Stimulated activated CD8-positive, alpha-beta memory T cell treated with anti-CD3 and anti-CD28 coated beads, Interleukin-4, amount 100 ng/mL, for 4 hours (primary cell): Measurements from ENCODE around the gene AIFM3.

Experiments
- DNase-seq, 2 donors: peaks; one replicate each; pipeline ENCODE4 v3.0.0-alpha.2; 2020; ENCODE audit warnings: low read depth in 2 of 2, low spot score in 1 of 2

Gene AIFM3

DNA sequence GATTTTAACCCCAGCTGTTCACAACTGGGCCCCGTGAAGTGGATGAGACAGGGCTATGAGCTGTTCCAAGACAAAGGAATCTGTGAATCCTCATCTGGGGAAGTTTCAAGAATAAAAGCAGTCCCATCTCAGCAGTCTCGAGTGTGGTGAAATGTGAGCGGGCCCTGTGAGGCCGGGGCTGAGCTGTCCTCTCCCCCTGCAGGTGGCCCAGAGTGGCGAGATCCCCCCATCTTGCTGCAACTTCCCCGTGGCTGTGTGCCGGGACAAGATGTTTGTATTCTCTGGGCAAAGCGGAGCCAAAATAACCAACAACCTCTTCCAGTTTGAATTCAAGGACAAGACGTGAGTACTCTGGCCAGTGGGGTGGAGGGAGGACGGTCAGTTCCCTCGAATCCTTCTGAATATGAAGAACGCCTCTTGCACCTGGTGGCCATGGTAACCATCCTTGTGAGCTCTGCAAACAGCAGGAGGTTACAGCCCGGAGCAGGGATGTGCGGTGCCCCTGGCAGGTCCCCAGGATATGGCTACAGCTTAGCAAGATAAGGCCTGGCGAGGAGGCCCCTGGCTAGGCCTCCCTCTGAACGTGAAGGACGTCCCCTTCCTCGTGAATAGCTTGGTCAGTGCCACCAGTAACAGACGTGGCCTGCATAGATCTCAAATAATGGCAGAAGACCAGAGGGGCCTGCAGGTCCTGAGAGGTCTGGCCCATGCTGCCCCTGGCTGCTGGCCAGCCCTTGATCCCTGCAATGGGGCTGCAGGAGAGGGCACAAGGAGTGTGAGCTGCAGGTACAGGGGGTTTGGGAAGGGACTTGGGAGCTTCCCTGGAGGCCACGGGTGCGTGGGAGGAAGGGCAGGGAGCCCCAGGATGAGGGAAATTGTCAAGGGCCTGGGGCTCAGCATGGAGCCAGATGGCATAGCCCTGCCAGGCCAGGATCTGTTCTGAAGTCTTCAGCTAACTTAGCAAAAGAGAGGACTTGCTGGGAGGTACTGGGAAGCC is 23.4 kb downstream of the AIFM3 start:
- DNase-seq, result no peak

DNA sequence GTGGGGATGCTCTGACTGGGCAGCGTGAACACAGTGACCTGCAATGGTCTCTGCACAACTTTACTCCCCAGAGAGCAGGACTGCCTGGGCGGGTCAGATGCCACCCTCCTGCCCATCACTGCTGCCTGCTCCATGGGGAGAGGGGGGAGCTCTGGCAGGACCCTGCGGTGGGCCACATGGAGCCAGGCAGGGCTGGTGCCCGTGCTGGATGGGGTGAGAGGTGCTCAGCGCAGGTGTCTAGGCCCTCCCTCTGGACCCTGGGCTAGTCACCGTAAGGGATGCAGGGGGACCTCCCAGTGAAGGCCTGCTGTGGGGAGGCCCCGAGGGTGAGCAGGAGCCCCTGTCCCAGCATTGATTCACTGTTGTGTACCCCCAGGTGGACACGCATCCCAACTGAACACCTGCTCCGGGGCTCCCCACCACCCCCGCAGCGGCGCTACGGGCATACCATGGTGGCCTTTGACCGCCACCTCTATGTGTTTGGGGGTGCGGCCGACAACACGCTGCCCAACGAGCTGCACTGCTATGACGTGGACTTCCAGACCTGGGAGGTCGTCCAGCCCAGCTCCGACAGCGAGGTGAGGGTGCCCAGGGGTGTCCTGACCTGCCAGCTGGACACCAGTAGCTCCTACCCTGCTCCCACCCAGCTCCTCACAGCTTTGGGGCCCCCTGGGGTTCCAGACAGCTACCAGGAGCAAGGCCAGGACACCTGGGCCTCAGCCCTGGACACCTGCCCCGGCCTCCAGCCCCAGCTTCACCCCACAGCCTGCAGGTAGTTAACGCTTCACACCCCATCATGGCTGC is 24.4 kb downstream of the AIFM3 start:
- DNase-seq, result no peak

DNA sequence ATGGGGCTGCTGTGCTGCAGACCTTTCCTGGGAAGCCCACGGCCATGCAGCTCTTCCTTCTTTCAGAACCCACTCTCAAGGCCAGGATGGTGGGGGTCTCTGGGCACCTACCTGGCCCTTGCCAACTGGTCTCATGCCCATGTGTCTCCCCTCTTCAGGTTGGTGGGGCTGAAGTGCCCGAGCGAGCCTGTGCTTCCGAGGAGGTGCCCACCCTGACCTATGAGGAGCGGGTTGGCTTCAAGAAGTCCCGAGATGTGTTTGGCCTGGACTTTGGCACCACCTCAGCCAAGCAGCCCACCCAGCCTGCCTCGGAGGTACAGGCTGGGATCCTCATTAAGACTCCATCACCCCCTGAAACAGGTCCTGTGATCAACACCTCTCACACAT is 25.0 kb downstream of the AIFM3 start:
- DNase-seq, result no peak

DNA sequence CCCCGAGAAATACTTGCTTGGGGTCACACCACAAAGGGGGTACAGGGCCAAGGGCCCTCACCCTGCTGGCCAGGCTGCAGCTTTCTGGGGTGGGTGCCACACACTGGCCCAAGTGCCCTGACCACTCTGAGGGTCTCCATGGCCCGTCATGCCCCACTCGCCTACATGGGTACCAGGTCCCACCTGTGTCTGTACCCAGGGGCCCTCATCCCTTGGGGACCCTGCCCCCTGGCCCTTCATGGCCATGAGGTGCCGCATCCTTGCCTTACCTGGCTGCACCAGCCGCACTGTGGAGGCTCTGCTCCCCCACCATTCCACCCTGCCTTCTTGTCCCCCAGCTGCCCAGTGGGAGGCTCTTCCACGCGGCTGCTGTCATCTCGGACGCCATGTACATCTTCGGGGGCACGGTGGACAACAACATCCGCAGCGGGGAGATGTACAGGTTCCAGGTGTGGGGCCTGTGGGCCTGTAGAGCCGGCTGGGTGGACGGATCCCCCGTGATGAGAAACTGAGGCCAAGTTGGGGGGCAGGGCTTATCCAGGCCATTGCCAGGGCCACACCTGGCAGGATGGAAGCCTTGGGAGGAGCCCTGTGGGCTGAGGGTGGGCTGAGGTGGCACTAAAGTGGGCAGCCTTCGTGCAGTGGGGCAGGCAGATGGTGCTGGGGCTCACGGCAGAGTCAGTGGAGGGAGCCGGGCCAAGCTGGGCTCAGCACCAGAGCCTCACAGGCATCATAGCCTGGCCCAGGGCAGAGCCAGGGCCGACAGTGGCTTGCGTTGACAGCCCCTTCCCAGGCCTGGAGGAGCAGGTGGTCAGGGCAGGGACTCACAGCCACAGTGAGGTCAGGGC is 25.6 kb downstream of the AIFM3 start:
- DNase-seq, result no peak

DNA sequence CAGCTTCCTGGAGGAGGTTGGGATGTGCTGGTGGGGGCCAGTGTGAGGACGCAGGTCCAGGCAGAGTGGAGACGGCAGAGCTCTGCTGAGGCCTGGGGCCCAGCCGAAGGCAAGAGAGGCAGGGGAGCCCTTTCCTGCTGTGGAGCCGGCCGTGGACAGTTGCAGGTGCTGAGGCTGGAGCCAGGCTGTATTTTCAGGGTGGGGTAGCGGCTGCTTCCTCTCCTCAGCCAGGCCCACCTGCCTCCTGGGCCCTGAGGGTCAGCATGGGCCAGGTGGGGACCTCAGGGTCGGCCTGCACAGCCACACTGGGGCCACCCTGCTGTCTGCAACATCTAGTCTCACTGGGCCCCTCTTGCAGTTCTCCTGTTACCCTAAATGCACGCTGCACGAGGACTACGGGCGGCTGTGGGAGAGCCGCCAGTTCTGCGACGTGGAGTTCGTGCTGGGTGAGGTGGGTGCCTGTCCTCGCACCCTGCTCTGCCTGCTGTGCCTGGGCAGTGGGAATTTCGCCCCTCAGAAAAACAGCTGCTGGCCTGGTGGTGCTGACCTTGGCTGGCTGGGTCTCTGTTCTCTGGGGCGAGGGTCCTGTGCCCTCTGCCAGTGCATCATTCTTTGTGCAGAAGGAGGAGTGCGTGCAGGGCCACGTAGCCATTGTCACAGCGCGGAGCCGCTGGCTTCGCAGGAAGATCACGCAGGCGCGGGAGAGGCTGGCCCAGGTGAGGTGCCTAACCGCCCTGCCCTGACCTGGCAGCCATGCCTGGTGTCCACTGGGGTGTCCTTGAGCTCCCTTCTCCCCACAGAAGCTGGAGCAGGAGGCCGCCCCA is 26.5 kb downstream of the AIFM3 start:
- no peak for DNase-seq

DNA sequence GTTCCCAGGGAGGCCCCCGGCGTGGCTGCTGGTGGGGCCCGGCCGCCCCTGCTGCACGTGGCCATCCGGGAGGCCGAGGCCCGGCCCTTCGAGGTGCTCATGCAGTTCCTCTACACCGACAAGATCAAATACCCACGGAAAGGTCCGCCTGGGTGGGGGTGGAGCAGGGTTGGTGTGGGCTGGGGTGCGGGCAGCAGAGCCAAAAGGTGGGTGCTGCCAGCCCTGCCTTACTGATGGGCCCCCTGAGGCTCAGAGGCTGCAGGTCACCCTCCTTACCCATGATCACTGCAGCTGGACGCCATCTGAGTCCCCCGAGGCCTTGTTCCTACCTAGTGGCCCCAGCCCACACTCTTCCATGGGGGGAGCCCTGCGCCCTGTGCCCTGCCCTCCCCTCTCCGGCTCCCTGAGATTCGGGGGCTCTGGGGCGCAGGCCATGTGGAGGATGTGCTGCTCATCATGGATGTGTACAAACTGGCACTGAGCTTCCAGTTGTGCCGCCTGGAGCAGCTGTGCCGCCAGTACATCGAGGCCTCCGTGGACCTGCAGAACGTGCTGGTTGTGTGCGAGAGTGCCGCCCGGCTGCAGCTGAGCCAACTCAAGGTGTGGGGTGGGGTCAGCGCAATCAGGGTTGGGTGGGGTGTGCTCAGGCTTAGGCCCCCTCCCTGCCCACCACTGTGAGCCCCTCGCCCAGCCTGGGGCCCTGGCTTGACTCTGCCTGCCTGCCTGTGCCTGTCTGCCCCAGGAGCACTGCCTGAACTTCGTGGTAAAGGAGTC is 27.3 kb downstream of the AIFM3 start:
- DNase-seq, result no peak

DNA sequence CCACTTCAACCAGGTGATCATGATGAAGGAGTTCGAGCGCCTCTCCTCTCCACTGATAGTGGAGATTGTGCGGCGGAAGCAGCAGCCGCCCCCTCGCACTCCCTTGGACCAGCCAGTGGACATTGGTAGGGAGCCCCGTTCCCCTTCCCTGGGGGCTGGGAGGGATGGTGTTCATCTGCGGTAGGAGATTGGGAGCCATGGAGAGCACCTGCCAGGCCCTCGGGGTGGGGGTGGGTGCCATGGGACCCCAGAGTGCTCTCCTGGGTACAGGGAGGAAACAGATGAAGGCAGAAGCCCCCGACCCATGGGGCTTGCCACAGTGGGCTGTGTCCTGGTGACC is 27.8 kb downstream of the AIFM3 start:
- no peak for DNase-seq

DNA sequence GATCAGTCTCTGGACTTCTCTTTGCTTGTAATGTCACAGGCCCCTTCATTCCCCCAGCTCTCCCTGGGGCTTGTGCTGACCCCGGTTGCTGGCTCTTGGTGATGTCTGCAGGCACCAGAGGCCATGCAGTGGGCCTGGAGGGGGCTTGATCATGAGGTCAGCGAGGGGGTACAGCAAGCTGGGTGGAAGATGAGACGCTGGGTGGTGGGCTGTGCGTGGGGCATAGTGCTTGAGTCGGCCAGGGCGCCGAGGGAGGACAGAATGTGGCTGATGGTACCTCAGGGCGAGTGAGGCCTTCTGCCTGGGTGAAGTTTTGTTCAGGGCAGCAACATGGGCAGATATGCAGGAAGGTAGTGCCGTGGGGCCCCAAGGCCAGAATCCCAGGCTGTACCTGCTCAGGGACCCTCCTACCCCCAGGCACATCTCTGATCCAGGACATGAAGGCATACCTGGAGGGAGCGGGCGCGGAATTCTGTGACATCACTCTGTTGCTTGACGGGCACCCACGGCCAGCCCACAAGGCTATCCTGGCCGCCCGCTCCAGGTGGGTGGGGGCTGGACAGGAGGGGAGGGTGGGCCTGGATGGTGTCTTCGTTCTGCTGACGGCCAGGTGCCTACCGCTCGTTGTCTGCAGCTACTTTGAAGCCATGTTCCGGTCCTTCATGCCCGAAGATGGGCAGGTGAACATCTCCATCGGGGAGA is 28.4 kb downstream of the AIFM3 start:
- DNase-seq, result no peak

DNA sequence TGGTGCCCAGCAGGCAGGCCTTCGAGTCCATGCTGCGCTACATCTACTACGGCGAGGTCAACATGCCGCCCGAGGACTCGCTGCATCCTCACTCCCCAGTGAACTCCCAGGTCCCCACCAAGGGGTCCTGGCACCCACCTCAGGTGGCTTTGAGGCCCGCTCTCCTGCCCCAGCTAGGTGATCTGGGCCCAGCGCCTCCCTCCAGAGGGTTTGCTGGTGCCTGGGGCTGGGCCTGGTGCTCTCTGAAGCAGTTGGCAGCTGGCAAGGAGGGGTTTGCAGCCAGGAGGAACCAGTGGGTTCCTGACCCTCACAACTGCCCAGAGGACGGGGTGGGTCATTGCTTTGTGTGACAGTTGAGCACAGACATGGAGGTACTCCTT is 29.0 kb downstream of the AIFM3 start:
- no peak for DNase-seq

DNA sequence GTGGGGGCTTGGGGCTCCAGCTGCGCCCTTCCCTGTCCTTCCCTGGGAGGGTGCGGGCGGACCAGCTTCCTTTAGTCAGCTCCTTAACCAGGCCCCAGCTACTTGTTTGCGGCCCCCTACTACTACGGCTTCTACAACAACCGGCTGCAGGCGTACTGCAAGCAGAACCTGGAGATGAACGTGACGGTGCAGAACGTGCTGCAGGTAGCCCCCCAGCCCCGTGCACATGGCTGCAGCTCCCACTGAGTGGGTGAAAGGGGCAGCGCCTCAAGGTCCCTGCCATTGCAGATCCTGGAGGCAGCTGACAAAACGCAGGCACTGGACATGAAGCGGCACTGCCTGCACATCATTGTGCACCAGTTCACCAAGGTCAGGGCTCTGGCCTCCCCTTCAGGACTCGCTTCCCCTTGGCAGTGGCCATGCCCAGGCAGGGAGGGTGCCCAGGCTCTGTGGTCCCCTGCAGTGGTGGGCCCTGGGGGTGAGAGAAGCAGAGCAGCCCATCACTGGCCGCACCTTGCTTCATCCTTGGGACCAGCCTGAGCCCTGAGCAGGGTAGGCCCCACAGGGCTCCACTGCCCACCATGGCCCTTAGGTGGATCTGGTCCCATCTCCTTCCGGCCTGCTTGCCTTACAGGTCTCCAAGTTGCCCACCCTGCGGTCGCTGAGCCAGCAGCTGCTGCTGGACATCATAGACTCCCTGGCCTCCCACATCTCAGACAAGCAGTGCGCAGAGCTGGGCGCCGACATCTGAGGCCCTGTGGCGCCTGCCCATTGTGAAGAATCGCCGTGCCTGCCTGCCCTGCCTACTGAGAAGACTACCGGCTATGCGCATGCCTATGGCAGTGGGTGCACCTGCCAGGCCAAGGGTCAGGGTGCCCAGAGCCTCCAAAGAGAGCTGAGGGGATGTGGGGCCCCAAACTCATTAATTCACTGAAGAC is 29.8 kb downstream of the AIFM3 start:
- DNase-seq, result no peak

DNA sequence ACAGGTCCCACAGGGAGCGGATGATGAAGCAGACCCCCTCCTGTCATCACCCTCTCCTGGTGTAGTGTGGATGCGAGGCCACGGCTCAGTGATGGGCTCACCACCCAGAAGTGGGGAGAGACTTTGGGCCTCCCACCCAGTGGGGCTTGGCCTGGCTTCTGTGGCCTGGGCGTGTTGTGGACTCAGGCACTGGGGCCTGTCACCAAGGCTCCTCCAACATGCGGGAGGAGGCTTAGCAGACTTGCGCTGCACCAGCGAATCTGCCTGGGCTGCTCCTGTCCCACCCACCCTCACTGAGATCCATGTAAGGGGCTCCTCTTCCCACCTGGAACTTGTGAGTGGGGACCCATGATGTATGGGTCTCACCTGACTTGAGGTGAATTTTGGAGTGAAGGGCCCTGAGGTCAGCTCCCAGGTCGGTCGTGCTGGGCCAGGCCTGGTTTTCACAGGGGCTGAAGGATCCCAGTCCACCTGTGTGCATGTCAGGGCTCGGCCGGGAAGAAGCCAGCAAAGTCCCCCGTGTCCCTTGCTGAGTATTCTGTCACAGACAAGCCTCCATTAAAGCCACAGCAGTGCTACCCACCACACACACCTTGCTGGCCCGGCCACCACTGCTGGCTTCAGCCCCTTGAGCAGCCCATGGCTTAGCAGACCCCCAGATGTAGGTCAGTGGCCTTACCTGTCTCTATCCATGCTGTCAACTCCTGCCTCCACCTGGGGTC is 30.6 kb downstream of the AIFM3 start:
- no peak for DNase-seq

DNA sequence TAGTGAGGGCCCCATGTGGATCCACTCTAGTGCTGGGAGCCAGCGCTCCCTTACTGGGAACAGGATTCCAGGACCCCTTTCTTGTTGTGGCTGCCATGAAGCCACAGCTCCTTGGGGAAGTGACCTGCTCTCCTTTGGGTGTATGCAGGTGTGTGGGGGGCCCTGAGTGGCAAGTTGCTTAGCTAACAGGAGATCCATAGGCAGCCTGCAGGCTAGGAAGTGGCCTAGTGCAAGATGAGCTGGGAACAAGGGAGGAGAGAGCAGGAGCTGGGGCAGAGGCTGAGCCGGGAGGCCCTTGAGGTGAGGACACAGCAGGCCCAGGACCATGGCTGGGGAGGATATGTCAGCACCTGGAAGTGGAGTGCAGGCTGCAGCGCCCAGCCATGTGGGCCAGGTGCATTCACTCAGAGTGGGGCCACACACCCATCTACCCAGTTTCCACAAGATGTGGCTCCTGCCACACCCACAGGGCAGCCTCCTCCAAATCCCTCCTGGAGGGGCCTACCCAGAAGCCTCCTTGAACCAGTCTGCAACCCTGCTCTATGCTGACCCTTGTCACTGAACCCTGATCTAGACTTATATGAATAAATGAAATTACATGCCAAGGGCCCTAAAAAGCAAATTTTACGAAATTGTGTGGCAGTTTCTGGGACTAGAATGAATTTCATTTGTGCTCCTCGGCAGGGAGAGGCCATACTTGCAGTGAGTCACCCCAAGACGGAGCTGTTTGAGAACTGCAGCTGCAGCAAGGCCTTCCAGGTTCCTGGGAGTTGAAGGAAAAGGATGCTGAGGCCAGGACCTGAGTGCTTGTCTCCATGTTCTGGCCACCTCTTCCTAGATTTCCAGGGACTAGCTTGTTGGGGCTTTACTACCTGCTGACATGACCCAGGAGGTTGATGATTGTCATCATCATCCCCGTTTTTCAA is 31.6 kb downstream of the AIFM3 start:
- DNase-seq, result no peak

DNA sequence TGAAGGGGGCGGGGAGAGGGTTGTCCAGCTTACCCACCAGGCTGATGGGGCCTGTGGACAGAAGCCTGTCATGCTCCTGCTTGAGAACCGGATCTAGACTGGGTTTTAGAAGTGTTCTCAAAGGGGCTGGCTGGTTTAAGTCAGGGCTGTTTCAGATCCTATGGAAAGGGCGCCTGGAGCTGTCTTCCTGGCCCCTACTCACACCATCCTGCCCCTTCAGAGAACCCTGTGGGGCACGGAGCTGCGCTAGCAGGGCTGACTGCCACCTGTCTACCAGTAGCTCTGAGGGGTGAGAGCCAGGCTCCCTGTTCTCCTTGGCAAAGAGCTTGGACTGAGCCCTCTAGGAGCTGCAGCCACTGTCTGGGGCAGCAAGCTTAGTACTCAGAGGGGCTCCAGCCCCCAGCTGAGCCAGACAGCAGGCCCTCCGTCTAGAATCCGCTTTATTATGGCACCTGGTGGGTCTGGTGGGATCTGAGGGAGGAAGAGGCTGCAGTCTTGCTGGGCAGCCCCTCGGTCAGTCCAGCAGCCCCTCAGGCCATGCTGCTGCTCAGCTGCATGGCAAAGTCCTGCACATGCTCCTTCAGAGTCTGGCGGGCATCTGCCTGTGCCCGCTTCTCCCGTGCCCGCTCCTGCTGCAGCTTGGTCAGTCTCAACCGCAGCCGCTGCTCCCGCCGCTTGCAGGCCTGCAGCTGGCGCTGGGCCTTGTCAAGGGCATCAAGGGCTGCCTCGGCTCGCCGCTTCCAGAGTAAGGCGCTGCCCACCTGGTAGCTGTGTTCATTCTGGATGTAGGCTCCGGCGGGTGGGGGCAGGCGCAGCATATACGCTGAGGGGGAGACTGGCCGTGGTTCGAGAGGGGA is 32.5 kb downstream of the AIFM3 start:
- no peak for DNase-seq

DNA sequence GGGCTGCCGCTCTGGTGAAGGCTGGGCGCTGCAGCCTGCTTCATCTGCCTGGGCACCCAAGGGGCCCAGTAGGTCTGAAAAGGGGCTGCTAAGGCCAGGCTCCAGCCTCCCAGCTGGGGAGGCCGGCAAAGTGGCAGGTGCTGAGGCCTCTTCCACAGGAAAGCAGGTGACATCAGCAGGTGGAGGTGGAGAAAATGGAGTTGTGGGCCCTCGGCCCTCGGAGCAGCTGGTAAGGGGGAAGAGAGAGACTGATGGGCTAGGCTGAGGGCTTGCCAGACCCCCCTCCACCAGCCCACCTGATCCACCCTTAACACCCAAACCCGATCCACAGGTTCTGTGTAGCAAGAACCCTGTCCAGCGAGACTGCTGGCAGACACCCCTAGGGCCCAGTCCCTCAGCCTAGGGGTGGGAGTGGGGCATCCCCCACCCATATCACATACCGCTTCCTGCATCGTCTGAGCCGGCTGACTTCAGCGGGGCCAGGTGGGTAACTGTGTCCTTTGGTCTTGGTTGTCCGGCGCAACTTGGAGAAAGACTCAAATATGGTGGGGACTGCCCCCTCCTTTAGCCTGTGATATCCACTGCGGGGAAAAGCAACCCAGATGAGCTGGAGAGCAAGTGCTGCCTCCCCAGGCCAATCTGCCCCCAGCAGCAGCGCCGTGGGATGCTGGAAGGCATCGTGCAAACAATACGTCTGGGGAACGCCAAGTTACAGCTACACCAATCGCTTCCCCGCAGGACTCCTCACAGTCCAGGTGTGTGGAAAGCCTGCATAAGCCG is 33.3 kb downstream of the AIFM3 start:
- DNase-seq, result no peak
